Liver (tissue), 9 donors: ENCODE results near the gene BCL2. TPM values are rescaled to one million over a fixed set of nuclear protein-coding genes. Genes with fewer than 3 reads are reported as not detected.

Experiments
- DNase-seq: peaks from one replicate; pipeline ENCODE4 v3.0.0-alpha.2; 2017; ENCODE audit warnings: low spot score
- H3K27ac ChIP-seq, 2 donors: one replicate each; pipeline ENCODE4 v1.7.0; 2013; ENCODE audit warnings: inconsistent platforms in 2 of 2, low read length in 2 of 2, control low read depth in 1 of 2, low read depth in 1 of 2, mild to moderate bottlenecking in 1 of 2
- H3K27me3 ChIP-seq, 4 donors: one replicate each; pipeline versions ENCODE4 v1.6.1 to v1.7.0; 2013; ENCODE audit warnings: low read length in 3 of 4, inconsistent platforms in 1 of 4, mild to moderate bottlenecking in 1 of 4, moderate library complexity in 1 of 4; ENCODE audit not compliant: control insufficient read depth in 4 of 4, insufficient read depth in 4 of 4
- H3K36me3 ChIP-seq, 4 donors: one replicate each; pipeline versions ENCODE4 v1.6.1 to v1.7.0; 2013; ENCODE audit warnings: low read length in 3 of 4, mild to moderate bottlenecking in 3 of 4, low read depth in 1 of 4, moderate library complexity in 1 of 4; ENCODE audit not compliant: control insufficient read depth in 4 of 4, insufficient read depth in 3 of 4
- H3K4me1 ChIP-seq, 4 donors: one replicate each; pipeline versions ENCODE4 v1.6.1 to v1.7.0; 2013; ENCODE audit warnings: low read length in 3 of 4, mild to moderate bottlenecking in 3 of 4, moderate library complexity in 1 of 4; ENCODE audit not compliant: control insufficient read depth in 4 of 4, insufficient read depth in 4 of 4
- H3K4me3 ChIP-seq, 3 donors: one replicate each; pipeline versions ENCODE4 v1.6.1 to v1.7.0; 2013; ENCODE audit warnings: low read length in 3 of 3, control low read depth in 1 of 3, low read depth in 1 of 3, mild to moderate bottlenecking in 1 of 3
- H3K9ac ChIP-seq, 2 donors: one replicate each; pipeline ENCODE4 v1.7.0; 2013; ENCODE audit warnings: low read length in 2 of 2, mild to moderate bottlenecking in 2 of 2, moderate library complexity in 2 of 2, control low read depth in 1 of 2, low read depth in 1 of 2
- H3K9me3 ChIP-seq, 4 donors: one replicate each; pipeline versions ENCODE4 v1.6.1 to v1.7.0; 2013; ENCODE audit warnings: low read length in 3 of 4; ENCODE audit not compliant: control insufficient read depth in 4 of 4
- ATF3 ChIP-seq: IDR thresholded peaks from 2 replicates; pipeline ENCODE4 v1.6.1; 2016; ENCODE audit warnings: antibody characterized with exemption
- CTCF ChIP-seq: fragments of 150-350 bp; IDR thresholded peaks from 2 replicates; pipeline ENCODE4 v1.5.1; 2017; ENCODE audit warnings: improper control_type of control experiment, low read depth, low read length; ENCODE audit not compliant: missing input control
- EGR1 ChIP-seq, 2 donors: IDR thresholded peaks; 2 replicates each; pipeline ENCODE4 v1.6.1; 2016 to 2018; ENCODE audit warnings: antibody characterized with exemption in 2 of 2, low read depth in 2 of 2
- FOXA1 ChIP-seq: IDR thresholded peaks from 2 replicates; pipeline ENCODE4 v1.6.1; 2016; ENCODE audit warnings: antibody characterized with exemption
- FOXA2 ChIP-seq: IDR thresholded peaks from 2 replicates; pipeline ENCODE4 v1.6.1; 2016; ENCODE audit warnings: antibody characterized with exemption
- GABPA ChIP-seq, 2 donors: IDR thresholded peaks in 1 of 2; conservative IDR thresholded peaks in 1 of 2; 2 replicates each; pipeline ENCODE4 v1.6.1; 2016; ENCODE audit warnings: antibody characterized with exemption in 2 of 2, mild to moderate bottlenecking in 1 of 2, moderate library complexity in 1 of 2
- HNF4A ChIP-seq, 2 donors: conservative IDR thresholded peaks; 2 replicates each; pipeline ENCODE4 v1.6.1; 2016; ENCODE audit warnings: antibody characterized with exemption in 2 of 2, mild to moderate bottlenecking in 2 of 2
- HNF4G ChIP-seq: IDR thresholded peaks from 2 replicates; pipeline ENCODE4 v1.6.1; 2016; ENCODE audit warnings: antibody characterized with exemption
- JUND ChIP-seq, 2 donors: IDR thresholded peaks; 2 replicates each; pipeline ENCODE4 v1.6.1; 2016; ENCODE audit warnings: antibody characterized with exemption in 2 of 2
- MAX ChIP-seq: IDR thresholded peaks from 2 replicates; pipeline ENCODE4 v1.6.1; 2016; ENCODE audit warnings: antibody characterized with exemption
- NR2F2 ChIP-seq: IDR thresholded peaks from 2 replicates; pipeline ENCODE4 v1.6.1; 2016; ENCODE audit warnings: antibody characterized with exemption
- RAD21 ChIP-seq, 2 donors: IDR thresholded peaks; 2 replicates each; pipeline ENCODE4 v1.6.1; 2016; ENCODE audit warnings: antibody characterized with exemption in 2 of 2, mild to moderate bottlenecking in 2 of 2
- REST ChIP-seq: IDR thresholded peaks from 2 replicates; pipeline ENCODE4 v1.6.1; 2016; ENCODE audit warnings: antibody characterized with exemption, mild to moderate bottlenecking
- RXRA ChIP-seq, 2 donors: IDR thresholded peaks; 2 replicates each; pipeline ENCODE4 v1.6.1; 2017 to 2018; ENCODE audit warnings: antibody characterized with exemption in 2 of 2, mild to moderate bottlenecking in 1 of 2
- SP1 ChIP-seq: IDR thresholded peaks from 2 replicates; pipeline ENCODE4 v1.6.1; 2018; ENCODE audit warnings: antibody characterized with exemption, mild to moderate bottlenecking
- TAF1 ChIP-seq: conservative IDR thresholded peaks from 2 replicates; pipeline ENCODE4 v1.6.1; 2016; ENCODE audit warnings: antibody characterized with exemption, mild to moderate bottlenecking
- YY1 ChIP-seq: IDR thresholded peaks from 2 replicates; pipeline ENCODE4 v1.6.1; 2016; ENCODE audit warnings: antibody characterized with exemption, mild to moderate bottlenecking
- ZBTB33 ChIP-seq: IDR thresholded peaks from 2 replicates; pipeline ENCODE4 v1.6.1; 2016; ENCODE audit warnings: antibody characterized with exemption
- WGBS: extraction: QIAGEN DNeasy Blood & Tissue Kit; methylation state at CpG from one replicate; pipeline ENCODE4 v1.1.7; 2013; 5-methylcytosine and 5-hydroxymethylcytosine counted together
- polyA plus RNA-seq, 2 donors: library from polyadenylated mRNA; stranded (reverse) in 1 of 2; unstranded in 1 of 2; fragments of 200-250 nt in 1 of 2; fragments of >200 nt in 1 of 2; fragmentation: Nextera tagmentation in 1 of 2; extraction: Ambion mirVana in 1 of 2; gene quantifications; one replicate each; pipeline versions ENCODE4 v1.2.1 to v1.2.3, GENCODE V29; 2013 to 2015
- total RNA-seq, 2 donors: library from RNA; depleted of rRNA; stranded (reverse); fragments of >200 nt; gene quantifications; one replicate each; pipeline ENCODE4 v1.2.3, GENCODE V29; 2014
- donor health status: healthy.
- donor health status: healthy.
- donor health status: healthy.
- donor health status: healthy.
- donor health status: healthy.

Gene BCL2
- total and polyA plus RNA-seq, 4 donors: 0.40 to 3.9 (median 1.4) TPM

- Histone ChIP-seq H3K36me3 (peaks cover 9 to 51% (median 38%) of the 10 kb centered on the region in 4 donors), H3K9ac (no peak overlapping the region), H3K27me3 (no peaks in the 10 kb centered on the region), H3K4me3 (no peak overlapping the region), H3K4me1 (peaks cover 2 to 13% (median 7%) of the 10 kb centered on the region in 4 donors), H3K27ac (peak overlapping the region in 1 of 2 donors; percentile 53), H3K9me3 (no peaks in the 10 kb centered on the region)
- no peak for TF ChIP-seq HNF4A (conservative IDR thresholded peaks at IDR 0.05)
- no peak for TF ChIP-seq RAD21 (IDR thresholded peaks at IDR 0.05)
- no peak for DNase-seq
- WGBS: 49% methylated on average over 2 of the region's 2 CpGs
Observed at GRCh38 chr18:63350230-63350629, 30.7 kb upstream of the BCL2 start.

GRCh38 chr18:63348508-63349136 is 29.1 kb upstream of the BCL2 start:
- TF ChIP-seq ZBTB33 (peak; percentile 32), TAF1 (no peak), FOXA2 (peak; percentile 26), JUND (IDR thresholded peaks at IDR 0.05) (peak; percentile 55 to 57), CTCF (no peak), HNF4G (peak; percentile 26), GABPA (IDR thresholded peaks at IDR 0.05 in 1 of 2, conservative IDR thresholded peaks at IDR 0.05 in 1 of 2) (peak in 1 of 2 donors; percentile 32), ATF3 (peak; percentile 49), YY1 (peak; percentile 60), RAD21 (IDR thresholded peaks at IDR 0.05) (peak; percentile 27 to 31), REST (no peak), NR2F2 (no peak), SP1 (peak; percentile 80), EGR1 (IDR thresholded peaks at IDR 0.05; ENCODE audit: low read depth in 2 of 2) (no peak), FOXA1 (no peak), MAX (peak; percentile 36), HNF4A (conservative IDR thresholded peaks at IDR 0.05) (peak; percentile 84), RXRA (IDR thresholded peaks at IDR 0.05) (peak; percentile 84 to 89)
- H3K4me3 ChIP-seq: no peak overlapping the region
- peaks cover 3 to 37% (median 26%) of the 10 kb centered on the region in 4 donors for H3K36me3 ChIP-seq
- H3K9me3 ChIP-seq: no peaks in the 10 kb centered on the region
- H3K9ac ChIP-seq: no peak overlapping the region
- H3K4me1 ChIP-seq: peaks cover 5 to 29% (median 19%) of the 10 kb centered on the region in 4 donors
- 80% methylated on average over 7 of the region's 7 CpGs for WGBS
- no peaks in the 10 kb centered on the region for H3K27me3 ChIP-seq
- peak overlapping the region; percentile 48 to 78 for H3K27ac ChIP-seq
- no peak for DNase-seq
